Dedifferentiated amniotic fluid mesenchymal stem cell (primary cell): ENCODE data around the gene FBLN2.

Experiments used
- DNase-seq: peaks from one replicate; pipeline ENCODE4 v3.0.0-alpha.2; 2016; ENCODE audit errors: extremely low spot score

FBLN2 gene

DNA sequence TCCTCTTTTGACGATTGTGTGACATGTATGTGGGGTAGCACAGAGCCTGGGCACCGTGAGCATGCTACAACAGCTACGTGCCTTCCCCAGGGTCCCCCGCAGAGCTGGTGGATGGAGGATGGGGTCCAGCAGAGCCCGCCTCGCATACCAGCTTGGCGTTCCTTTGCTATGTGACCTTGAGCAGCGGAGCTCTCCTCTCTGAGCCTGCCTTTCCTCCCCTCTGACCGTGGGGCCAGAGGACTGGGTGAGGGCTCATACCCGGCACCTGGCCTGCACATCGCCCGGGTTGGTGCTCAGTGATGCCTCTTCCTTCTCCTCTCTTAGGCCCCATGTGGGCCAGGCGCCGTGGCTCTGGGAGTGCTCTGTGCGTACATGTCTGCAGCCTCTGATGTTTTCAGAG lies 73.4 kb downstream of the FBLN2 start:
- DNase-seq: no peak

DNA sequence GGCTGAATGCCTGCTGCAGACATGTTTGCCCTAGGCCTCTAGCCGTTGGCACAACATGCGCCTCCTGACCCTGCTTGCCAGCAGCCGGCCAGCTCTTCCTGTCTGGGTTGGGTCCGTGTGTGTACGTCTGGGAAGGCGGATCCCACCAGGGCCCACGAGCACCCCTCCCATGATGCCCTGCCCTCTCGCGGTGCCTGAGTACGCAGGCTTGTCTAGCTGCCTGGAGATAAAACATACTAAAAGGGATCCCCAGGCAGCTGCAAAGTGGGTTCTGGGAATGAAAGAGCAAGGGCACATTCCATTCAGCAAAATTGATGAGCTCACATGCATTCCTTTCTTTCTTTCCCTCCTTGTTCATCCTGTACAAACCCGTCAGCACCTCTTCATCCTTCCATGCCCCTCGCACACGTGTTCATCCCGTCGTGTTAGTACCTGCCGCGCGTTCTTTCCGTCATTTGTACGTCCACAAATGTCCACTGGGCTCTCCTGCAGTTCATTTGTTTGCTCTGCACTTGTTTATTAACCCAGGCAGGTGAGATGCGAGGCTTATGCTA lies 74.3 kb downstream of the FBLN2 start:
- DNase-seq: no peak

DNA sequence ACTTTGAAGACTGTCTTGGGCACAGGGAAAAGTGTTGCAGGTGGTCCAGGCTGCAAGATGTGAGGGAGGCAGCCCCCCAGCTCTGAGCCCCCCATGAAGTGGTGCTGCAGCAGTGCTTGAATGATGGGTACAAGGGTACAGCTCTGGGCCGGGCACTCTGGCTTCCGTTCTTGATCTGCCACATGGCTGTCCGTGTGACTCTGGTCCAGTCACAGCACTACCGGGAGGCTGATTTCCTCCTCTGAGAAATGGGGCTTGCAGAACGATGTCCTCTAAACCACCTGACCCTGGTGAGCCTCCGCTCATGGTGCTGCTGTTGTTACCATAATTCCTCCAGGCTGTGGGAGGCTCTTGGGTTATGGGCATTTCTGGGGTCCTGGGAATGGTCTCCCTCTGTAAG lies 75.1 kb downstream of the FBLN2 start:
- DNase-seq: no peak

DNA sequence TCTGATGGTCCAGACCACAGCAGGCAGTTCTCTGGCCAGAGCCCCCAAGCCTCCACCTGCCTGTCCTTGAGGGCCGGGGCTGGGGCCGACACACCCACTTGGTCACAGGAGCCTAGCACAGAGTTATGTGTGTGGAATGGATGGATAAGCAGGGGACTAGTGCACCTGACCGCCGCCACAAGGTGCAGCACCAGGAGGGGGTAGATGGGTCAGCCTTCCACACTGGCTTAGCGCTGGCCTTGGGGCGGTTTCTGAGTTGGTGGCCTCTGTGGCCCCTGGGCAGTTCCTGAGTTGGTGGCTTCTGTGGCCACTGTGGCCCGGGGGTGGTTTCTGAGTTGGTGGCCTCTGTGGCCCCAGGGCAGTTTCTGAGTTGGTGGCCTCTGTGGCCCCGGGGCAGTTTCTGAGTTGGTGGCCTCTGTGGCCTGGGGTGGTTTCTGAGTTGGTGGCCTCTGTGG lies 75.8 kb downstream of the FBLN2 start:
- DNase-seq: no peak

DNA sequence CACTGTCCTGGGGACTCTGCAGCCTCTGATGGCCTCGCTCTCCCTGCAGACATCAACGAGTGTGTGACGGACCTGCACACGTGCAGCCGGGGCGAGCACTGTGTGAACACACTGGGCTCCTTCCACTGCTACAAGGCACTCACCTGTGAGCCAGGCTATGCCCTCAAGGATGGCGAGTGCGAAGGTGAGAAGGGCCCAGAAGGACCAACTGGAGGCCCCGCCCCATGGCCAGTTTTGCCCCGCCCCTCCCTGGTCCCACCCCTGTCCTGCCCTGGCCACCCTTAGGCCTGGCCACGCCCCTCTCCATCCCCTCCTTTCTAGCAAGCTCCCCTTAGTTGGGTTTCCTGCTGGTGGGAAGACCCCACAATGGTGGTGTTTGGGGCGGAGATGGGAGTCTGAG lies 77.5 kb downstream of the FBLN2 start:
- DNase-seq: no peak

DNA sequence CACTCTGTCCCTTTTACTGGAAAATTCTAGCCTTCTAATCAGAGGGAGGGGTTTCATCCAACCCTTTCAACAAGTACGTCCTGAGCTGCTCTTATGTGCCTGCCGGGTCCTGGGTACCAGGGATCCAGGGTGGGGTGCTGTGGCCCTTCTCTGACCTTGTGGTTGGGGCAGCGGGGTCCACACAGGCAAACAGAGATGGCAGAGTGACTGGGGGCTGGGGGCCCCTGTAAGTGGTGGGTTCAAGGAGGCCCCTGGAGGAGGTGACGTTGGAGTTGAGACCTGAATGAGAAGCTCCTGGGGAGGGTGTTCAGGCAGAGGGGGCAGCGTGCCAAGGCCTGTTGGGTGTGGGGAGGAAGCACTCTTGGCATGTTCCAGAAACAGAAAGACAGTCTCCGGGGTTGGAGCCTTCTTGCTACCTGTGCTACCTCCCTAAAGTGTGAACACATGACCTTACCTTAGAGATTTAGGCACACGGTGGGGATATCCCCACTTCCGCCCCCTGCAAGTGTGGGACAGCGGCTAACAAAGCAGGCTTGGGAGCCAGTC lies 78.1 kb downstream of the FBLN2 start:
- no peak for DNase-seq

DNA sequence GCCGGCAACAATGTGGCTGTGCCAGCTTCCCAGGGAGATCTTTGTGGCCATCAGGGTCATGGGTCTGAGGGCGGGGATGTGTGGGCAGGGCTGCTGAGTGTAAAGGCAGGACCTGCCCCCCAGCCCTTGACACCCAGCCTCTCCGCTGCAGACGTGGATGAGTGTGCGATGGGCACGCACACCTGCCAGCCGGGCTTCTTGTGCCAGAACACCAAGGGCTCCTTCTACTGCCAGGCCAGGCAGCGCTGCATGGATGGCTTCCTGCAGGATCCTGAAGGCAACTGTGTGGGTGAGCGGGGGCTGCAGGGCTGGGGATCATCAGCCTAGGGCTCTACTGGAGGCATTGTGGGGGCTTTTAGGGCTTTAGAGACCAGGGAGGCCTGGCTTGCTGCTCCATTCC lies 78.8 kb downstream of the FBLN2 start:
- no peak for DNase-seq

DNA sequence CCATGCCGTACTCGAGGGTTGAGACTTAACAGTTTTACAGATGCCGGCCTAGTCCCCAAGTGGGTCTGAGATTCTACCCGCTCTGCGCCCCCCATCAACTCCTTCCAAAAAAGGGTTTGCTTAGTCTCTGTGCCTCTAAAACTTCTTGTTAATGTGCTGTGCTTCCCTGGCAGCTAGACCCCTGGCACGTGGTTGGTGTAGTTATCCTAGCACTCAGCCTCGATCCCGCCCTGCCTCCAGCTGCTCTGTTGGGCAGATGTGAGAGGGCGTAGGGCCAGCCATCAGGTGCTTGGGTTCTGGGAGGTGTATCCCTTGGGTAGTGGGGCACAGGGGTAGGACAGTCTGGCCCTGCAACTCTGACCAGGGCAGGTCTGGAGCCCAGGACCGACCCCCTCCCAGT lies 79.5 kb downstream of the FBLN2 start:
- DNase-seq: no peak

DNA sequence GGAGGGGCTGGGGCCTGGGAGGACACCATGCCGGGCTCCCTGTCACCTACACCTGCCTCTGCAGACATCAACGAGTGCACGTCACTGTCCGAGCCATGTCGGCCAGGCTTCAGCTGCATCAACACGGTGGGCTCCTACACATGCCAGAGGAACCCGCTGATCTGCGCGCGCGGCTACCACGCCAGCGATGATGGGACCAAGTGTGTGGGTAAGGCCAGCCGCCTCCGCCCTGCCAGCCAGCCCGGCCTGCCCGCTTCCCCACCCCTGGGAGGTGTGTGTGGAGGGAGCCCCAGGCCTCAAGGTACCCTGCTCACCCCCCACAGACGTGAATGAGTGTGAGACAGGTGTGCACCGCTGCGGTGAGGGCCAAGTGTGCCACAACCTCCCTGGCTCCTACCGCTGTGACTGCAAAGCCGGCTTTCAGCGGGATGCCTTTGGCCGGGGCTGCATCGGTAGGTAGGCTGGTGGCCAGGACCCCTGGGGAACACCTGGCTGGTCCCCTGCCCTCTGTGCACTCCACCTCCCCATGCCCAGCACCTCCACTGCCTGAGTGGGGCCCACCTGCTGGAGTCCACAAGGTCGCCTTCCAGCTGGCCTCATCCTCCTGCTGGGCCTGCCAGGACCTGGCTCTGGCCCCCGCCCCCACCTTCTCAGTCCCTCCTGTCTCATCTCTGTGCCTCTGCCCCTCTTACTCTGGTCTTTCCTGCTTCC lies 80.1 kb downstream of the FBLN2 start:
- no peak for DNase-seq

DNA sequence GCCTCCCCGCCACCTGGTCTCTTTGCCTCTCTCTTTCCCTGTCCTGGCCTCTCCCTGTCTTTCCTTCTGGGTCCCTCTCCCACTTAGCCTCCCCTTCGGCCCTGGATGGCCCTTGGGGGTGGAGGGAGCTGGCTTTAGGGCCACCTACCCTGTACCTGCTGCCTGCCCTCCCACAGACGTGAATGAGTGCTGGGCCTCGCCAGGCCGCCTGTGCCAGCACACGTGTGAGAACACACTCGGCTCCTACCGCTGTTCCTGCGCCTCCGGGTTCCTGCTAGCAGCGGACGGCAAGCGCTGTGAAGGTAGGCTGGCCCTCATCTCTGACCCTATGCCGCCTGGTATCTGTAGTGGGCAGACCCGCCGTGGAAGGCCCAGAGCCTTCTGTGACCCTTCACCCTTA lies 80.7 kb downstream of the FBLN2 start:
- no peak for DNase-seq

DNA sequence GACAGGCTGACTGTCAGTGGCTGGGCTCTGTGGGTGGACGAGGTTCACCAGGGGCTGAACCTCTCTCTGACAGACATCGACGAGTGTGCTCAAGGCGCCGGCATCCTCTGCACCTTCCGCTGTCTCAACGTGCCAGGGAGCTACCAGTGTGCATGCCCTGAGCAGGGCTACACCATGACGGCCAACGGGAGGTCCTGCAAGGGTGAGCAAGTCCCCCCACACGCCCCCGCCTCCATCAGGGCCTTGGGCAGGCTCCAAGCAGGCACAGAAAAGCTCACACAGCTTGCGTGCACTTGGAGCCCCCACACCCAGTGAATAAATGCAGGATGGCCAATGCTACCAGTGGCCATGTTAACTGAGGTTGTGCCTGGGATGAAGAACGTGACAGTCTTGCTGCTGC lies 82.3 kb downstream of the FBLN2 start:
- DNase-seq: no peak

DNA sequence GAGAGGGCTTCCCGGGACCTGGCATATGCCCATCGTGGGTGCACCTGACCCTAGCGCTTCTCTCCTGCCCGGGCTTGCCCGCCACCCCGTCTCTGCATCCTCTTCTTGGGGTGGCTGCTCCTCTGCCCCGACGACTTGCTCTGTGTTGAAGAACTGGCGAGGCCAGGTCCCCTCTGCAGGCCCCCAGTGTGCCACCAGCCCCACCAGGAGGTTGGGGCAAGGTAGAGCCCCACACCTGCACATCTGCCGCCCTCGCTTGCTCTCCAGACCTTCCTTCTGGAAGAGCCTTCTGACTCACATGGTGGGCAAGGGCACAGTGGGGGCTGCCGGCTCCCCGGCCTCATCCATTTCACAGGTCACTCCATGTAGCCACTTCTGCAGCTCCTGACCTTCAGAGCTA lies 84.3 kb downstream of the FBLN2 start:
- DNase-seq: no peak

DNA sequence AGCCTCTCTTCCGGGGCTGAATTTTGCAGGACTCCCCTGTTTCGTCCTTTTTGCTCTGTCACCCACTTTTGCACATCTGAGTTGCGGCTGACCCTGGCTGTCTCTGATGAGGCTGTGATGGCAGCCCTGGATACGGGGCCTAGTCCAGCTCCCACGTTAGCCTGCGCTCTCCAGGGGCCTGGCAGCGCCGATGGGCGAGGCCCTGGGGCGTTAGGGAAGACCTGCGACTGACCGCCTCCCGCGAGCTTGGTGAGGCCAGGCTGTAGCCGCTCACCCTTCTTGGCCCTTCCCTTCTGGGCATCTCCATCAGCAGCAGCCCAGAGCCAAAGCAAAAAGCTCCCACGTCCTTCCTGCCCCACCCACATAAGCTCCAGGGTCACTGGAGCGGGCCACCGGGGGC lies 85.2 kb downstream of the FBLN2 start:
- no peak for DNase-seq

DNA sequence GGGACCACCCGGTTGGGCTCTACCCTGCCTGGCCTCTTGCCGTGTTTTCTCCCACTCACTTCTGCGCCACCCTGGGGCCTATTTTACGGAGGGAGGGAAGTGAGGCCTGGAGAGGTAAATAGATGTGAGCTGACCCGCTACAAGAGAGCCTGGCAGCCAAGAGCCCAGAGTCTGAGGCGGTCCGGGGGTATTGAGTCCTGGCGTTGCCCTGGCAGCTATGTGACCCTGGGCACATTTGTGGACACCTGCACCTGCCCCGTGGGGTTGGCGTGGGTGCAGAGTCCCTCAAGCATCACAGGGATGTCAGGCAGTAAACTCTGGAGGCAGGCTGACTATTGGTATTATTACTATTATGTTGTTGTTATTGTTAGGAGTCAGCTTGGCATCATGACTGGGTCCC lies 85.7 kb downstream of the FBLN2 start:
- no peak for DNase-seq

DNA sequence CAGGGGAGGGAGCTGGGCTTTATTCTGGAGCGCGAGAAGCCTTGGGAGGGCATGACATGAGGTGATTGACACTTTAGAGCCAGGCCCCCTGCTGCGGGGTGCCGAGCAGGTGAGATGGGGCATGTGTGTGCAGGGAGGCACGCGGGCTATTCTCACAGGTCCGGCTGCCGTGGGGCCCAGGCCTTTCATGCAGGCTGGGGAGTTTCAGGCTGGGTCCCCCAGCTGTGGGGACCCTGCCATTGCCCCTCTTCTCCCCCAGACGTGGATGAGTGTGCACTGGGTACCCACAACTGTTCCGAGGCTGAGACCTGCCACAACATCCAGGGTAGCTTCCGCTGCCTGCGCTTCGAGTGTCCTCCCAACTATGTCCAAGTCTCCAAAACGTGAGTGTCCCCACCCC lies 87.3 kb downstream of the FBLN2 start:
- no peak for DNase-seq

DNA sequence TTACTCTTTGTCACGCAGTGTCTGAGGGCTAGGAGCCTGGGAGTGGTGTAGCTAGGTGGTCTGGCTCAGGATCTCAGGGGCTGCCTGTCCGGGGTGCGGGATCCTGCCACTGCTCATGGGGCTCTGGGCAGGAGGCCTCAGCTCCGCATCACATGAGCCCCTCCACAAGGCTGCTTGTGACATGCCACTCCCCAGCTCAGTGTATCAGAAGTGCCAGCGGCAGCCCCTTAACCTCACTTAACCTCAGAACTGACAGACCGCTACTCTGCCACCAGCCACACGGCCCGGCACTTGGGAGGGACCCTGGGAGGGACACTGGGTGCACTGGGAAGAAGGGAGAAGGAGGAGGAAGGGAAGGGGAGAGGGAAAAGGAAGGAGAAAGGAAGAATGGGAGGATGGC lies 87.9 kb downstream of the FBLN2 start:
- DNase-seq: no peak

DNA sequence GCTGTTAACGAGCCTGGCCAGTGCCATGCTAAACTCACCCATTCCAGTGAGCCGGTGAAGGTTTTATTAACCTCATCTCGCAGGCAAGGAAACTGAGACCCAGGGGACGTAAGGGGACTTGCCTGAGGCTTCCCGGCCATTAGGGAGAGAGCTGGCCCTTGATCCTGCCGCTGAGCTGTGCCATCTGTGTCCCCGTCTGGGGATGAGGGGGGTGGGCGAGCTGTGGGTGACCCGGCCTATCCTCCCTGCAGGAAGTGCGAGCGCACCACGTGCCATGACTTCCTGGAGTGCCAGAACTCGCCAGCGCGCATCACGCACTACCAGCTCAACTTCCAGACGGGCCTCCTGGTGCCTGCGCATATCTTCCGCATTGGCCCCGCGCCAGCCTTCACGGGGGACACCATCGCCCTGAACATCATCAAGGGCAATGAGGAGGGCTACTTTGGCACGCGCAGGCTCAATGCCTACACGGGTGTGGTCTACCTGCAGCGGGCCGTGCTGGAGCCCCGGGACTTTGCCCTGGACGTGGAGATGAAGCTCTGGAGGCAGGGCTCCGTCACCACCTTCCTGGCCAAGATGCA lies 88.5 kb downstream of the FBLN2 start:
- no peak for DNase-seq

DNA sequence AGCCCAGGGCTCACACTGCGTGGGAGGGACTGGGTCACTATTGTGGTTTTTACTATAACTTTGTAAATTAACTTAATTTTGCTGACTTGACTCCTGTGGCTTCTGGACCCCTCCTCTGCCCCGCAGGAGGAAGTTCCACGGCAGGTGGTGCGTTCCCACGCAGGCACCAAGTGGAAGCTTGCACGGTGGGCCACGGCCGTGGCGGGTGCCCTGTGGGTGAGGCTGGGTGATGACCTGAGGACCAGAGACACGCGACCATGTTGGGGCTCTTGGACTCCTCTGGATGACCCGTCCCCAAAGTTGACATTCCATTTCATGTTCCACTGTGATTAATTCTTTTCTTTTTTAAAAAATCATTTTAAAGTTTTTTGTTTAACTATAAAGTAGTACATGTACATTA lies 89.0 kb downstream of the FBLN2 start:
- no peak for DNase-seq

DNA sequence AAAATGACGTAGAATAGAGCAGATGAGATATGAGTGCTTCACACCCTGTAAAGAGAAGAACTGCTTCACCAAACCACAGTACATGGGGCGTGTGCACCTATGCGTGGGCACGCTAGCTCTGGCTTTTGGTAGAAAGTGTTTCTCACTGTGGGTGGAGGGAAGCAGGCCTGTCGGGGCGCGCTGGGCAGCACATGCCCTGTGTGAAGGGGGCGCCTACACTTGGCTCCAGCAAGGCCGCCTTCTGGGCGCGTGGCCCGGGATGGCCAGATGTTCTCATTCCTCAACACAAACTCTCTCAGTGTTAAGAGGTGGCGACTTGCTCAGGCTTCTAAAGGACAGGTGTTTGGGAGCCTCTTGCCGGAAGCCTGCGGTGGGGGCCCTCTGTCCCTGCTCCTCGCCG lies 90.0 kb downstream of the FBLN2 start:
- DNase-seq: no peak

DNA sequence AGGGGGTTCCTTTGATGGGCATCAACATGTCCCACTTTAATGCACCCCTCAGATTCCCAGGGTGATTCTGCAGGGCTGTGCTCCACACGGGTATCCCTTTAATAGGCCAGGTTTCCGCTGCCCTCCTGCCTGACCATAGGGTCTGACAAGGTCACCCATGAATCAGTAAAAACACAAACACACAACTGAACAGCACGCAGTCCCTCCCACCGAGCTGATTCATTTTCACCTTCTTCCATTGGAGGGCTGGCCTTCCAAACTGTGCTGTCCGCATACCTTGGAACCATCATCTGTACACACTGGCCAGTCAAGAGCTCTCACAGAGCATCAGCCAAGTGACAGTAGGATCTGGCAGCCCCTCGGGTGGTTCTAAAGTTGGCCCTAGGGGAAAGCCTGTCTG lies 93.7 kb downstream of the FBLN2 start:
- DNase-seq: no peak

DNA sequence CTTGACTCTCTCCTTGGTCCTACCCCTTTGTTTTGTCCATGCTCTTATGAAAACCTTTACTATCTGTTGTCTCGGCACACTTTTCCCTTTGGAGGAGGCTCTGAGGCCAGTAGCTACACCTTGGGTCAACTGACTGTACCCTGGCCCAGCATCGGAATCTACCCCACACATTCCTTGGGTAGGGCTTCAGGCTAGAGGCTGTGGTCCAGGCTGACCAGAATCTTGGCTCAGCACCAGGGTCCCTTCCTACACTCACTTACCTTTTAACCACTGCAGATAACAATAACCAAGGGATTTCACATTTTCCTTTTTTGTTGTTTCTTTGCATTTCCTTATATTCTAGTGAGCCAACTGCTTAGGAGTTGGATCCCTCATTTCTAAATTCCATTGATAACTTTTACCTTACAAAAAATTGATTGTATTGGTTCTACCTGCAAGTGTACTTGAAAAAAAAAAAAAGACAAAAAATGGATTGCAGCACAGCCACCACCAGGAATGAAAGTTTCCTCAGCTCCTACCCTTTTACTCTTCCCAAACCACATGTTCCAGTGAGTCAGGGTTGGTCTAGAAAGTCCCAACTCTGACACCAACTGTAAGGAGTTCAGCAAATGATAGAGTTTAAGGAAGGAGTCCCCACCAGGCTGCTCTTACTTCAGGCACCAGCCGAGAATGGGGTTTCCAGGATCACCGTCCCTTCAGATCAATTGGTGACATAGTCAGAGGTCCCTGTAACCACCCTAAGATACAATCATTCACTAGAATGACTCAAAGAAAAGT lies 95.6 kb downstream of the FBLN2 start:
- no peak for DNase-seq

DNA sequence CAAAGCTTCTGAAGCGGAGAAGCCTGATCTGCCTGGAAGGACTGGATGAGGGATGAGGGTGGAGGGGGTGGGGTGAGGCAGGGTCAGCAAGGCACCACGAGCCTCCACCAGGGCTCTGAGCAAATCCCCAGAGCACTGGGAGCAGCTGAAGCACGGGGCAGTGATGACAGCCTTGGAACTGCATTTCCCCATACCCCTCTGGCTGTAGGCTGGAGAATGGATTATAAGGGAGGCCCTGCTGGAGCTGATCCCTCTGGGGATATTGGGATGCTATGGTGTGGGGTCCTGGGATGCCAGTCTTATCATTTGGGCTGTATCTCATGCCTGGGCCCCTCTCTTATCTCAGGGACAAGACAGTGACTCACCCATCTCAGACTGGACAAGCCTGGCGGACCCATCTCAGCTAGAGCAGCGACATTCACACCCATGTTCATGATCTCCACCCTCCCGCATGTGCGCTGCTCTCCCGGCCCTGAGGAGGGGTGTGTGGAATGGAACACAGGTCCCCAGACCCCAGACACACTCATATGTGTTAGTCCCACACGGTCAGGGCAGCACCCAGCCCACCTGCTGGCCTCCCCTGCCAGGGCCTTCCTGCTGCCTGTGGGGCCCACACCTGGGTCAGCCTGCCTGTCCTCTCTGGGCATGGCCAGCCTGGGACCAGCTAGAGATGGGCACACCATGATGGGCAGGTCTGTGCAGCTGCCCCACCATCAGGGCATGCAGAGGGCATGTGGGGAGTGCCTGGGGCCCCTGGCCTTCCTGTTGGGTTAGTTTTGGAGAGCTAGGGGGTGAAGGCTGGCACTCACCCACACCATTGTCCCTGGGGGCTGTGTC lies 97.1 kb downstream of the FBLN2 start:
- DNase-seq: no peak
